ENCODE measurements around the gene KCNN3.

KCNN3 gene

DNA sequence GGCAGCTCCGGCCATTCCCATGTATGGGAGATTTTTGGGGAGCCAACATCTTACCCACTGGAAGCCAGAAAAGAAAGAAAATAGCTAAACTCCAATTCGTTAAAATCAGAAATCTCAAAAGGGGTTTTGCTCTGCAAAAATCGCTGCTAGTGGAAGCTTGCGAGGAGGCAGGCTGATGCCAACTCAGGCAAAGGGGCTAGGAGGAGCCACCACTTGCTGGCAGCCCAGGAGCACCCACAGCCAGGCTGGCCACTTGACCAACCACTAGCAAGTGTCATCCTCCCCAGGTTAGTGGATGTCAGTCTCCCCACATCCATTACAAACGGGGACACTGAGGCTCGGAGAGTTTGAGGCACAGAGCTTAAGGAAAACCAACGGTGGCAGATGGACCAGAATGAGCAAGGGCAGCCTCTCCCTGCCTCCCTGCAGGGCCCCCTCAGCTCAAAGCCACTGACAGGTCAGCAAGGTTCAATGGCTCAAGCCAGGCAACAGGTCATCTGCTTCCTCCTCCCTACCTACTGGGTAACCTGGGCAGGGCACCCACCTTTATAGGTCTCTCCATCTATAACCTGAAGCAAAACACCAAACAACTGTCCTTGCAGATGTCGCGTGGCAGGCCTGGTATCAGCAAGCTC, 10.8 kb downstream of the KCNN3 start:
- H3K4me3 ChIP-seq (ENCODE audit: extremely low read depth, insufficient read depth, low read length, poor library complexity, severe bottlenecking) = no peak overlapping the region
- H3K9me3 ChIP-seq (ENCODE audit: control insufficient read depth, low read length) = no peaks in the 10 kb centered on the region
- 95 to 96% methylated on average over 6 to 8 of the region's 9 CpGs for WGBS, 2 experiments (ENCODE audit: insufficient coverage in 2 of 2)
- H3K36me3 ChIP-seq (ENCODE audit: control insufficient read depth, insufficient read depth, low read length) = no peaks in the 10 kb centered on the region
- no peak overlapping the region for H3K27ac ChIP-seq (ENCODE audit: low read depth, low read length, severe bottlenecking)
- H3K4me1 ChIP-seq (ENCODE audit: control insufficient read depth, insufficient read depth, low read length, poor library complexity, severe bottlenecking) = peaks cover 14% of the 10 kb centered on the region

DNA sequence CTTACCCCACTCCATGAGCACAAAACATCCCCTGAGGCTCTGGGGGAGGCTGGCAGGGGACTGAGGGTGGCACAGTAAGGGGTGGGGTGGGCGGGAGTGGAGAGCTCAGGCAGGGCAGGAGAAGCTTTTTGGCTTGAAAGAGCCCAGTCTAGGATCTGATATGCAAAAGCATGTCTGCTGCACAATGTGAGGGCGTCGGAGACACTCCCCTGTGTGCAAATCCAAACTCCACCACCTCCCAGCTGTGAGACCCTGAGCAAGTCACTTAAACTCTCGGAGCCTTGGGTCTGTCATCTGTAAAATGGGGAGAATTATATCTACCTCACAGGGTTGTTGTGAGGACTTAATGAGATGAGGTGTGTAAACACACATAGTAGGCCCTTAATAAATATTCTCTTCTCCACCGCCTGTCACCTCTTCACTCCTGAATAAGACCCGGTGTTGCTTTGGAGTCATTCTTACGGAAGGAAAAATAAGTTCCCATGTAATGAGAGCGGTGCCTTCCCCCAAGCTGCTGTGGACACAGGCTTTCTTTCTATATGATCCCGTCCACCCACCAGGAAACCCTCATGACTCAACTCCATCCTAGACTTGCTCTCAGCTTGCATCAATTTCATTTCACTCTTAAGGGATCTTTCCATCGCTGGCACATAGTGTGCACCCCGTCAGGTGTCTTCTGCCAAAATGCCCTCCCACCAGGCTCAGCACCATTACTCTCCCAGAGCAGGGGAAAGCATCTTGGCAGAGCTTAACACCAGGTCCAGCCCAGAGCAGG, 12.5 kb downstream of the KCNN3 start:
- no peak overlapping the region for H3K4me3 ChIP-seq (ENCODE audit: extremely low read depth, insufficient read depth, low read length, poor library complexity, severe bottlenecking)
- H3K9me3 ChIP-seq (ENCODE audit: control insufficient read depth, low read length) = no peaks in the 10 kb centered on the region
- H3K36me3 ChIP-seq (ENCODE audit: control insufficient read depth, insufficient read depth, low read length) = no peaks in the 10 kb centered on the region
- H3K4me1 ChIP-seq (ENCODE audit: control insufficient read depth, insufficient read depth, low read length, poor library complexity, severe bottlenecking) = peaks cover 8% of the 10 kb centered on the region
- H3K27ac ChIP-seq (ENCODE audit: low read depth, low read length, severe bottlenecking) = no peak overlapping the region
- 84 to 93% methylated on average over 9 of the region's 11 CpGs for WGBS, 2 experiments (ENCODE audit: insufficient coverage in 2 of 2)

DNA sequence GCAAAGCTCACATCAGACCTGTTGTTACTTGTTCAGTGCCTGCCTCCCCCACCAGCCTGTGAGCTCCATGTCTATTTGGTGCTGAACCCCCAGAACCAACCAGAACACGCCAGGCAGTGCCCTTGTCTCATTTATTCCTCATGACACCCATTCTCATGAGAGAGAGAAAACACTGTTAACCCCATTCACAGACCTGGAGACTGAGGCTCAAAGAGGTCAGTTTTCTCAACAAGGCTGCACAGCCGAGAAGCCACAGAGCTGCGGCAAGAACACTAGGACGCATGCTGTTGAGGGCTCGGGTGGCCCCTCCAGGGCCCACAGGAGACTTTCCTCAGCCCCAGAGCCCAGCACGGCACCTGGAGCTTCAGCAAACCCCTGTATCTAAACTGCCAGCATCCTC, 13.1 kb downstream of the KCNN3 start:
- H3K4me3 ChIP-seq (ENCODE audit: extremely low read depth, insufficient read depth, low read length, poor library complexity, severe bottlenecking) = no peak overlapping the region
- WGBS, 2 experiments (ENCODE audit: insufficient coverage in 2 of 2) = 92 to 96% methylated on average over 4 to 6 of the region's 6 CpGs
- H3K36me3 ChIP-seq (ENCODE audit: control insufficient read depth, insufficient read depth, low read length) = no peaks in the 10 kb centered on the region
- no peaks in the 10 kb centered on the region for H3K9me3 ChIP-seq (ENCODE audit: control insufficient read depth, low read length)
- H3K27ac ChIP-seq (ENCODE audit: low read depth, low read length, severe bottlenecking) = no peak overlapping the region
- peaks cover 5% of the 10 kb centered on the region for H3K4me1 ChIP-seq (ENCODE audit: control insufficient read depth, insufficient read depth, low read length, poor library complexity, severe bottlenecking)

DNA sequence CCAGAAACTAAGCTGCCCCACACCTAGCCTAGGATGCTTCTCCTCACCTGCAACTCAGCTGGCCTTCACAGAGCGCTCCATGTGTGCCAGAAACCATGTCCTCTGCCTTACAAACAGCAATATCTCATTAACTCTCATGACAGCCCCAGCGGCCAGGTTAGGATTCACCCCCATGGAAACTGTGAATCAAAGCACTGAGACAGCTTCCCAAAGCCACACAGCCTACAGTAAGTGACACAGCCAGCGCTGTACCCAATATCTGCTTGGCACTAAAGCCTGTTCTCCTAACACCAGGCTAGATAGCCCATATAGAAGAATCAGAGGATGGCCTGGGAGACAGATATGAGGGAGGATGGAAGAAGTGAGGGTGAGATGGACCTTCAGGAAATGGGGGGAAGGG, 13.5 kb downstream of the KCNN3 start:
- H3K4me1 ChIP-seq (ENCODE audit: control insufficient read depth, insufficient read depth, low read length, poor library complexity, severe bottlenecking) = peaks cover under 1% of the 10 kb centered on the region
- H3K27ac ChIP-seq (ENCODE audit: low read depth, low read length, severe bottlenecking) = no peak overlapping the region
- no peak overlapping the region for H3K4me3 ChIP-seq (ENCODE audit: extremely low read depth, insufficient read depth, low read length, poor library complexity, severe bottlenecking)
- H3K36me3 ChIP-seq (ENCODE audit: control insufficient read depth, insufficient read depth, low read length) = no peaks in the 10 kb centered on the region
- 66 to 71% methylated on average over 2 of the region's 3 CpGs for WGBS, 2 experiments (ENCODE audit: insufficient coverage in 2 of 2)
- no peaks in the 10 kb centered on the region for H3K9me3 ChIP-seq (ENCODE audit: control insufficient read depth, low read length)

DNA sequence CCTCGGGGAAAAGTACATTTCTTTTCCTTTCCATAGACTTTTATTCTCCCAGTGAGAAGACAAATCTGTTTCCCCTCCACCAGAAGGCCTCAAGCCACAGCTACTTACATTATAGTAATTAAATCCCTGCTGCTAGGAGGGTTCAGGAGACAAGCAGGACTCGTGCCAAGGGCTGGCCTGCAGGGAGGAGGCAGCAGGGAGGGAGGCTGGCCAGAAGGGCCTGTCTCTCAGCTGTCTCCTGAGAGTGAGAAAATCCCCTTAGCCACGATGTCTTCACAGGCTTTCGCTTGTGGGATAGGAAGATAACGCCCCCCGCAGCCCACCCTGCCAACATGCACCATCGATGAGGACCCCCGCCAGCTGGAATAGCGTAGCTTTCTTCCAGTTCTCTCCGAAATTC, 14.0 kb downstream of the KCNN3 start:
- WGBS, 2 experiments (ENCODE audit: insufficient coverage in 2 of 2) = 75 to 79% methylated on average over 9 to 10 of the region's 10 CpGs
- no peaks in the 10 kb centered on the region for H3K9me3 ChIP-seq (ENCODE audit: control insufficient read depth, low read length)

DNA sequence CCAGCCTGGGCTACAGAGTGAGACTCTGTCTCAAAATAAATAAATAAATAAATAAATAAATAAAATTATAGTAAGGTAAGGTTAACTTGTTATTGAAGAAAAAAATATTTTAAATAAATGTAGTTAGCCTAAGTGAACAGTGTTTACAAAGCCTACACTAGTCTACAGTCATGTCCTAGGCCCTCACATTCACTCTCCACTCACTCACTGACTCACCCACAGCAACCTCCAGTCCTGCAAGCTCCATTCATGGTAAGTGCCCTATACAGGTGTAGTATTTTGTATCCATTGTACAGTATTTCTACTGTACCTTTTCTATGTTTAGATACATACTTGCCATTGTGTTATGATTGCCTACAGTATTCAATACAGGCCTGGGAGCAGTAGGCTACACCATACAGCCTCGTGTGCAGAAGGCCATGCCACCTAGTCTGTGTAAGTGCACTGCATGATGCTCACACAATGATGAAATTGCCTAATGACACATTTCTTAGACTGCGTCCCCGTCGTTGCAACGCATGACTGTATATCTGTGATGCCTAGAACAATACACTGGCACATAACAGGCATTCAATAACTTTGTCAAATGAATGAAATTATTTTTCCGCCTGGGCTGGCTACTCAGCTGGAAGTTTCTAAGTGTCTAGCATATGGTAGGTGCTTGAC, 14.8 kb downstream of the KCNN3 start:
- H3K36me3 ChIP-seq (ENCODE audit: control insufficient read depth, insufficient read depth, low read length) = no peaks in the 10 kb centered on the region
- no peaks in the 10 kb centered on the region for H3K9me3 ChIP-seq (ENCODE audit: control insufficient read depth, low read length)
- H3K27ac ChIP-seq (ENCODE audit: low read depth, low read length, severe bottlenecking) = no peak overlapping the region
- 86 to 92% methylated on average over 6 of the region's 6 CpGs for WGBS, 2 experiments (ENCODE audit: insufficient coverage in 2 of 2)
- no peaks in the 10 kb centered on the region for H3K4me1 ChIP-seq (ENCODE audit: control insufficient read depth, insufficient read depth, low read length, poor library complexity, severe bottlenecking)
- H3K4me3 ChIP-seq (ENCODE audit: extremely low read depth, insufficient read depth, low read length, poor library complexity, severe bottlenecking) = no peak overlapping the region

More for the DNA sequence above, 14.0 kb downstream of the KCNN3 start:
- Histone ChIP-seq H3K36me3 (ENCODE audit: control insufficient read depth, insufficient read depth, low read length) (no peaks in the 10 kb centered on the region), H3K4me1 (ENCODE audit: control insufficient read depth, insufficient read depth, low read length, poor library complexity, severe bottlenecking) (no peaks in the 10 kb centered on the region), H3K4me3 (ENCODE audit: extremely low read depth, insufficient read depth, low read length, poor library complexity, severe bottlenecking) (no peak overlapping the region), H3K27ac (ENCODE audit: low read depth, low read length, severe bottlenecking) (no peak overlapping the region)

DNA sequence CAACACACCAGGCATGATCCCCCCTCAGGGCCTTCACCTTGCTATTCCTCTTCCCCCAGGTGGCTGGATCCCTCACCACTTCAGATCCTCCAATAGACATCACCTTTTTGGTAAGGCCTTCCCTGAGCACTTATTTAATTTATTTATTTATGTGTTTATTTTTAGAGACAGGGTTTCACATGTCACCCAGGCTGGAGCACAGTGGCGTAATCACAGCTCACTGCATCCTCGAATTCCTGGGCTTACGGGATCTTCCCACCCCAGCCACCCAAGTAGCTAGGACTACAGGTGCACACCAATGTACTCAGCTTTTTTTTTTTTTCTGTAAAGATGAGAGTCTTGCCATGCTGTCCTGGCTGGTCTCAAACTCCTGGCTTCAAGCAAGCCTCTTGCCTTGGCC, 17.2 kb downstream of the KCNN3 start:
- Histone ChIP-seq H3K4me3 (ENCODE audit: extremely low read depth, insufficient read depth, low read length, poor library complexity, severe bottlenecking) (no peak overlapping the region), H3K27ac (ENCODE audit: low read depth, low read length, severe bottlenecking) (no peak overlapping the region), H3K36me3 (ENCODE audit: control insufficient read depth, insufficient read depth, low read length) (no peaks in the 10 kb centered on the region), H3K9me3 (ENCODE audit: control insufficient read depth, low read length) (no peaks in the 10 kb centered on the region), H3K4me1 (ENCODE audit: control insufficient read depth, insufficient read depth, low read length, poor library complexity, severe bottlenecking) (peaks cover 6% of the 10 kb centered on the region)
- 94 to 95% methylated on average over 3 of the region's 3 CpGs for WGBS, 2 experiments (ENCODE audit: insufficient coverage in 2 of 2)

DNA sequence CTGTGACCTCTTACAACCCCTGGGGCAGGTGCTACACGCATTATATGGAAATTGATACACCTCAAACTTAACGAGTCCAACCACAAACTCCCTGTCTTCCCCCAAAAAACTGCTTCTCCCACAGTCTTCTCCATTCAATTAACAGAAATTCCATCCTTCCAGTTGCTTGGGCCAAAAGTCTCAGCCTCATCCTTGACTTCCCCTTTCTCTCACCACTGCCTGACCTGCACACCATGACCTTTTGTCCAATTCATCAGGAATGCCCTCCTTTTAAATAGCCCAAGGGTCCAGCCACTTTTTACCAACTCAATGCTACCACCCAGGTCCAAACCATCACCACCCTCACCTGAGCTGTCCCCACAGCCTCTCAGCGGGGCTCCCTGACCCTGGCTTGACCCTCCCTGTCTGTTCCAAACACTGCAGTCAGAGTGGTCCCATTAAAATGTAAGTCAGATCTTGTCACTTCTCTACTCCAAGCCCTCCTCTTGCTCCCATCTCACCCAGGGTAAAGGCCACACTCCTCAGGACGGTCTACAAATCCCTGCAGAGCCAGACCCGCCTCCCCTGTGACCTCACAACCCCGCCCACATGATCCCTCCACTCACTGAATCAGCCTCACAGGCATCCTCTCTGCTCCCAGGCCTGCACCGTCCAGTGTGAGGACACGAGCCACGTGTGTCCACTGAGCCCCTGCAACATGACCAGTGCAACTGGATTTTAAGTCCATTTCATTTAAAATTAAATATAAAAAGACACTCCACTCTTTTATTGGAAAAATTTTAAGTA, 18.5 kb downstream of the KCNN3 start:
- H3K27ac ChIP-seq (ENCODE audit: low read depth, low read length, severe bottlenecking) = no peak overlapping the region
- H3K4me1 ChIP-seq (ENCODE audit: control insufficient read depth, insufficient read depth, low read length, poor library complexity, severe bottlenecking) = peaks cover 6% of the 10 kb centered on the region
- no peaks in the 10 kb centered on the region for H3K36me3 ChIP-seq (ENCODE audit: control insufficient read depth, insufficient read depth, low read length)
- WGBS, 2 experiments (ENCODE audit: insufficient coverage in 2 of 2) = 64 to 67% methylated on average over 6 to 9 of the region's 9 CpGs
- no peaks in the 10 kb centered on the region for H3K9me3 ChIP-seq (ENCODE audit: control insufficient read depth, low read length)
- no peak overlapping the region for H3K4me3 ChIP-seq (ENCODE audit: extremely low read depth, insufficient read depth, low read length, poor library complexity, severe bottlenecking)

DNA sequence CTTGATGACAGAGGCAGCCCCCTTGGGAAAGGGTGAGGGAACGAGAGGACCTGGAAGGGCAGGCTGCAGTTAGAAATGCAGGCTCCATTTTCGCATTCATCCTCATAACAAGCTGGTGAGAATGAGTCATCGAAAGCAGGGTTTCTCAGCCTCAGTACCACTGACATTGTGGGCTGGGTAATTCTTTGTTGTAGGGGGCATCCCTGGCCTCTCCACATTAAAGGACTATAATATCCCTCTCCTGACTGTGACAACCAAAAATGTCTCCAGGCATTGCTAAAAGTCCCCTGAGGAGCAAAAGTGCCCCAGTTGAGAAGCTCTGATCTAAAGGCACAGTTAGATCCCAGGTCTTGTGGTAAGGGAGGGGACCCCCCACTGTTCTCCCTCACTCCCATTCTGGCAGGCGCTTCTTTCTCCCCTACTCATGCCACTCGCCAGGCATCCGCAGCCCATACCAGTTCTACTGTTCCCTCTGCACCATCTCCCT, 20.4 kb downstream of the KCNN3 start:
- no peak overlapping the region for H3K27ac ChIP-seq (ENCODE audit: low read depth, low read length, severe bottlenecking)
- 67 to 87% methylated on average over 3 to 5 of the region's 6 CpGs for WGBS, 2 experiments (ENCODE audit: insufficient coverage in 2 of 2)
- no peaks in the 10 kb centered on the region for H3K9me3 ChIP-seq (ENCODE audit: control insufficient read depth, low read length)
- no peaks in the 10 kb centered on the region for H3K36me3 ChIP-seq (ENCODE audit: control insufficient read depth, insufficient read depth, low read length)
- H3K4me1 ChIP-seq (ENCODE audit: control insufficient read depth, insufficient read depth, low read length, poor library complexity, severe bottlenecking) = peaks cover 6% of the 10 kb centered on the region
- H3K4me3 ChIP-seq (ENCODE audit: extremely low read depth, insufficient read depth, low read length, poor library complexity, severe bottlenecking) = no peak overlapping the region

DNA sequence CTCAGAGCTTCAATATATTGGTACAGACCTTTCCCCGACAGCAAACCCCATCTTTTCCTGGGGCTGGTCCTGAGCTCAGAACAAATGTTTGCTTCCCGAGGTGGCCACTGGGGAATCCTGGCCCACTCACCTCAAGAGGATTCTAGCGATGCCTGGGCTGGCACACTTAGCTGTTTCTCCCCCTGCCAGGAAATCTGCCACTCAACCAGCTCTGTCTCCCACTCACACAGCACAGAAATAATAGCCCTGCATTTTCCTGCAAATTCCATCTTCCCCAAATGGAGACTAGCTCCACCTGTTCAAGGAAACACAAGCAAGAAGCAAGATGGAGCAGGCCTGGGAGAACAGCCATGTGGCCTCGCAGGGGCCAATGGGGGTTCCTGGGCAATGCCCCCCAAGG, 21.1 kb downstream of the KCNN3 start:
- Histone ChIP-seq H3K4me1 (ENCODE audit: control insufficient read depth, insufficient read depth, low read length, poor library complexity, severe bottlenecking) (peaks cover 11% of the 10 kb centered on the region), H3K36me3 (ENCODE audit: control insufficient read depth, insufficient read depth, low read length) (no peaks in the 10 kb centered on the region), H3K9me3 (ENCODE audit: control insufficient read depth, low read length) (no peaks in the 10 kb centered on the region), H3K4me3 (ENCODE audit: extremely low read depth, insufficient read depth, low read length, poor library complexity, severe bottlenecking) (no peak overlapping the region), H3K27ac (ENCODE audit: low read depth, low read length, severe bottlenecking) (no peak overlapping the region)
- WGBS, 2 experiments (ENCODE audit: insufficient coverage in 2 of 2) = 87 to 92% methylated on average over 4 of the region's 4 CpGs

Measured in mesodermal cell (in vitro differentiated cells).